HepG2 (cell line): ENCODE results near the gene PRKAR2A. TPM values are rescaled to one million over a fixed set of nuclear protein-coding genes. Genes with fewer than 3 reads are reported as not detected.
"Not testable (repeated sequence)": the region's sequence is repeated elsewhere in the genome, so short reads cannot be mapped to it uniquely, and the experiment has no call there.

Experiments used
- ATAC-seq: fragments of 200-7000 bp; cut with Tn5 transposase; 3 replicates; pipeline ENCODE4 v1.9.1; 2020; ENCODE audit warnings: mild to moderate bottlenecking, moderate library complexity
- BruUV-seq: library from RNA; stranded (reverse); fragments of 400-500 nt; replicated peaks from 2 replicates; lab custom pipeline; 2021; lab: Mats Ljungman, UMichigan
- CTCF ChIA-PET: fragments of 300-600 bp; formaldehyde crosslinking; extraction: SDS; loops from one replicate; lab custom pipeline; 2021; ENCODE audit warnings: low total read pairs, inconsistent platforms, low intra/inter-chr PET ratio; lab: Yijun Ruan, JAX
- POLR2A ChIA-PET: fragments of 350-600 bp; sonication (Branson Sonifier 250); formaldehyde crosslinking; loops from one replicate; lab custom pipeline; 2020; ENCODE audit warnings: antibody characterized with exemption, inconsistent platforms; lab: Yijun Ruan, JAX
- DNase-seq: peaks from one replicate; pipeline ENCODE4 v3.0.0-alpha.2; 2015; ENCODE audit warnings: low spot score
- FAIRE-seq: peaks from 3 replicates; lab custom pipeline; 2011; peaks lifted over from hg19 to GRCh38; lab: Jason Lieb, UNC
- H2AFZ ChIP-seq: one replicate; pipeline ENCODE4 v1.6.1; 2011; ENCODE audit warnings: low read length, inconsistent platforms
- H3K27ac ChIP-seq: fragments of 300-600 bp; 3 replicates; pipeline ENCODE4 v1.8.0; 2011; ENCODE audit warnings: mixed run types, mild to moderate bottlenecking, mixed read lengths, low read length, inconsistent platforms; ENCODE audit not compliant: insufficient read depth; ENCODE audit errors: extremely low read length
- H3K27me3 ChIP-seq, 2 experiments: fragments of 200-600 bp in 1 of 2; 2 replicates in 1 of 2; 3 replicates in 1 of 2; pipeline versions ENCODE4 v1.6.0 to v1.8.0; 2011; ENCODE audit warnings: low read length in 2 of 2, mild to moderate bottlenecking in 2 of 2, moderate library complexity in 2 of 2, inconsistent platforms in 1 of 2; ENCODE audit not compliant: insufficient read depth in 2 of 2, control insufficient read depth in 1 of 2
- H3K36me3 ChIP-seq, 2 experiments: fragments of 200-600 bp in 1 of 2; replicated peaks in 1 of 2; 2 replicates in 1 of 2; 3 replicates in 1 of 2; pipeline versions ENCODE4 v1.5.1 to v1.8.0; 2011; ENCODE audit warnings: low read length in 2 of 2, inconsistent platforms in 1 of 2; ENCODE audit not compliant: insufficient read depth in 2 of 2, control insufficient read depth in 1 of 2
- H3K4me1 ChIP-seq: 2 replicates; pipeline ENCODE4 v1.5.1; 2012; ENCODE audit warnings: low read length, inconsistent platforms; ENCODE audit not compliant: insufficient read depth
- H3K4me2 ChIP-seq: 2 replicates; pipeline ENCODE4 v1.6.0; 2011; ENCODE audit warnings: low read depth, low read length, inconsistent platforms
- H3K4me3 ChIP-seq, 3 experiments: fragments of 200-600 bp in 1 of 3; sonication (generic), shearing (Covaris generic) in 1 of 3; replicated peaks in 1 of 3; 2 replicates each; pipeline ENCODE4 v1.5.1; 2011 to 2016; ENCODE audit warnings: low read length in 3 of 3, inconsistent platforms in 2 of 3, low read depth in 2 of 3, mild to moderate bottlenecking in 2 of 3, control low read depth in 1 of 3, mixed read lengths in 1 of 3; ENCODE audit not compliant: insufficient read depth in 1 of 3
- H3K79me2 ChIP-seq: one replicate; pipeline ENCODE4 v1.6.1; 2011; ENCODE audit warnings: low read length, inconsistent platforms; ENCODE audit not compliant: insufficient read depth
- H3K9ac ChIP-seq: 2 replicates; pipeline ENCODE4 v1.6.0; 2011; ENCODE audit warnings: mild to moderate bottlenecking, low read depth, low read length, inconsistent platforms; ENCODE audit not compliant: insufficient read depth
- H3K9me3 ChIP-seq: 2 replicates; pipeline ENCODE4 v1.5.1; 2012; ENCODE audit warnings: mild to moderate bottlenecking, low read length
- H4K20me1 ChIP-seq: 2 replicates; pipeline ENCODE4 v1.6.0; 2011; ENCODE audit warnings: inconsistent platforms, mild to moderate bottlenecking, low read length, moderate library complexity; ENCODE audit not compliant: insufficient read depth
- FUBP1 ChIP-seq: sonication (generic); formaldehyde crosslinking; IDR thresholded peaks from 2 replicates; pipeline ENCODE4 v1.5.1; 2020; ENCODE audit warnings: missing genetic modification reagents, mild to moderate bottlenecking, borderline replicate concordance
- NFYC ChIP-seq: IDR thresholded peaks from 2 replicates; pipeline ENCODE4 v1.6.1; 2016; ENCODE audit warnings: missing genetic modification reagents, missing compliant biosample characterization
- PITX1 ChIP-seq: sonication (generic); formaldehyde crosslinking; IDR thresholded peaks from 2 replicates; pipeline ENCODE4 v1.5.1; 2020; ENCODE audit warnings: mild to moderate bottlenecking, missing genetic modification reagents
- SNAI1 ChIP-seq: sonication (generic); formaldehyde crosslinking; IDR thresholded peaks from 2 replicates; pipeline ENCODE4 v1.5.0; 2020; ENCODE audit warnings: mild to moderate bottlenecking, missing genetic modification reagents, borderline replicate concordance
- ZKSCAN8 ChIP-seq: IDR thresholded peaks from 2 replicates; pipeline ENCODE4 v1.6.1; 2016; ENCODE audit warnings: borderline replicate concordance, missing genetic modification reagents, missing compliant biosample characterization
- ZNF138 ChIP-seq: sonication (generic); formaldehyde crosslinking; IDR thresholded peaks from 2 replicates; pipeline ENCODE4 v1.5.0; 2020; ENCODE audit warnings: mild to moderate bottlenecking, low read depth, missing genetic modification reagents
- ZNF354B ChIP-seq: sonication (generic); formaldehyde crosslinking; IDR thresholded peaks from 2 replicates; pipeline ENCODE4 v1.8.0; 2022; ENCODE audit warnings: mild to moderate bottlenecking, missing genetic modification reagents
- ZNF552 ChIP-seq: sonication (generic); formaldehyde crosslinking; IDR thresholded peaks from 2 replicates; pipeline ENCODE4 v1.9.0; 2022; ENCODE audit warnings: missing genetic modification reagents, mild to moderate bottlenecking, borderline replicate concordance
- ZNF713 ChIP-seq: sonication (generic); formaldehyde crosslinking; IDR thresholded peaks from 2 replicates; pipeline ENCODE4 v1.4.0; 2020; ENCODE audit warnings: mild to moderate bottlenecking, missing genetic modification reagents
- ZNF775 ChIP-seq: sonication (generic); formaldehyde crosslinking; IDR thresholded peaks from 2 replicates; pipeline ENCODE4 v1.4.0; 2020; ENCODE audit warnings: missing genetic modification reagents, mild to moderate bottlenecking, moderate library complexity, borderline replicate concordance
- WGBS: methylation state at CpG from one replicate; pipeline ENCODE4 v1.1.6; 2017; ENCODE audit warnings: low lambda C conversion rate; 5-methylcytosine and 5-hydroxymethylcytosine counted together
- in situ Hi-C: cut with HindIII; loops from 2 replicates; pipeline ENCODE4 v1.10.0; 2017; ENCODE audit warnings: low pct_unique_long_range_greater_than_20kb; ENCODE audit not compliant: extremely low pct_ligation_motif_present
- intact Hi-C: fragments of 100-400 bp; cut with micrococcal nuclease; formaldehyde crosslinking; loops from one replicate; pipeline ENCODE4 v1.10.0; 2022; ENCODE audit not compliant: unreplicated experiment
- polyA plus RNA-seq, 8 experiments: library from polyadenylated mRNA; depleted of rRNA in 3 of 8; stranded (reverse) in 7 of 8; unstranded in 1 of 8; fragments of >200 nt; fragmentation: Illumina TruSeq in 4 of 8; extraction: Trizol in 4 of 8; gene quantifications; 2 replicates each; pipeline versions ENCODE4 v1.2.1 to v1.2.3, GENCODE V29; 2011 to 2016; ENCODE audit warnings: low read depth in 4 of 8, missing spikeins in 1 of 8, mixed read lengths in 1 of 8; ENCODE audit not compliant: insufficient read depth in 1 of 8
- total RNA-seq, 5 experiments: library from RNA; depleted of rRNA; stranded (reverse); fragments of >200 nt; fragmentation: Illumina TruSeq; extraction: Trizol; gene quantifications; 2 replicates each; pipeline ENCODE4 v1.2.3, GENCODE V29; 2016; ENCODE audit warnings: low read depth in 1 of 5

Gene PRKAR2A
- total and polyA plus RNA-seq, 2 of the 13 experiments (the other 11 are each of a cell fraction or from before 2014, with no cell fraction given) = 11.8 to 29.2 TPM

DNA sequence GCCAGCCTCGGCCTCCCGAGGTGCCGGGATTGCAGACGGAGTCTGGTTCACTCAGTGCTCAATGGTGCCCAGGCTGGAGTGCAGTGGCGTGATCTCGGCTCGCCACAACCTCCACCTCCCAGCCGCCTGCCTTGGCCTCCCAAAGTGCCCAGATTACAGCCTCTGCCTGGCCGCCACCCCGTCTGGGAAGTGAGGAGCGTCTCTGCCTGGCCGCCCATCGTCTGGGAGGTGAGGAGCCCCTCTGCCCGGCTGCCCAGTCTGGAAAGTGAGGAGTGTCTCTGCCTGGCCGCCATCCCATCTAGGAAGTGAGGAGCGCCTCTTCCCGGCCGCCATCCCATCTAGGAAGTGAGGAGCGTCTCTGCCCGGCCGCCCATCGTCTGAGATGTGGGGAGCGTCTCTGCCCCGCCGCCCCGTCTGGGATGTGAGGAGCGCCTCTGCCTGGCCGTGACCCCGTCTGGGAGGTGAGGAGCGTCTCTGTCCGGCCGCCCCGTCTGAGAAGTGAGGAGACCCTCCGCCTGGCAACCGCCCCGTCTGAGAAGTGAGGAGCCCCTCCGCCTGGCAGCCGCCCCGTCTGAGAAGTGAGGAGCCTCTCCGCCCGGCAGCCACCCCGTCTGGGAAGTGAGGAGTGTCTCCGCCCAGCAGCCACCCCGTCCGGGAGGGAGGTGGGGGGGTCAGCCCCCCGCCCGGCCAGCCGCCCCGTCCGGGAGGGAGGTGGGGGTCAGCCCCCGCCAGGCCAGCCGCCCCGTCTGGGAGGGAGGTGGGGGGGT is 113.7 kb downstream of the PRKAR2A start:
- H3K9ac ChIP-seq, CTCF ChIA-PET, H3K4me2 ChIP-seq, H2AFZ ChIP-seq, H3K9me3 ChIP-seq, DNase-seq, BruUV-seq, intact Hi-C loops, H3K27ac ChIP-seq, H3K79me2 ChIP-seq, POLR2A ChIA-PET, H4K20me1 ChIP-seq, in situ Hi-C loops, H3K36me3 ChIP-seq, H3K4me3 ChIP-seq, ATAC-seq, FAIRE-seq, H3K27me3 ChIP-seq: not testable (repeated sequence)
- H3K4me1 ChIP-seq = peaks cover 33% of the 10 kb centered on the region
- 84% methylated on average over 10 of the region's 53 CpGs for WGBS

DNA sequence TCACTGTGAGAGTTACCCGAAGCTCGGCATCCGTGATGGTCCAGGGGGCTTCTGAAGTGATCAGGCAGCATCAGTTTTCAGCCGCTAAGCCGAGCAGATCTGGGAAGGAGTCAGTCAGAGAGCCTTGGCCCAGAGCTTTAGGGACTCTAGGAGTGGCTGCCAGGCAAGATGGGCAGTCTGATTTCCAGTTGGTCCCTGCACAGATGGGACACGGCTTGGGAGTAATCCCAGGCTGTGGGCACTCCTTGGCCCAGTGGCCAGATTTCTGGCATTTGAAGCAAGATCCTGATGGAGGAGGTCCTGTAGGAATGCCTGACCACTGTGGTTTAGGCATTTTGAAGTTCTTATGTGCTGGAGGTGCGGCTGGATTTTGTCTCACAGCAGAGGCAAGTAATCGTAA is 120.2 kb downstream of the PRKAR2A start:
- Histone ChIP-seq H3K27ac (no peak overlapping the region), H3K4me1 (peaks cover 5% of the 10 kb centered on the region; the same call in 1 of the 2 replicates), H3K9ac (no peak overlapping the region), H4K20me1 (no peaks in the 10 kb centered on the region), H3K36me3 (no peaks in the 10 kb centered on the region), H3K79me2 (no peaks in the 10 kb centered on the region), H3K4me2 (no peak overlapping the region), H3K27me3 (peaks cover 0 to 4% of the 10 kb centered on the region in 2 experiments; a peak in 1 of 5 replicates), H3K9me3 (no peaks in the 10 kb centered on the region), H2AFZ (no peak overlapping the region), H3K4me3 (no peak overlapping the region)
- ChIA-PET CTCF (no interaction called here), POLR2A (no interaction called here)
- FAIRE-seq (no peak), ATAC-seq (no peak), DNase-seq (no peak)
- TF ChIP-seq ZNF713 (CRISPR knock-in tag) (no peak), ZNF775 (CRISPR knock-in tag) (no peak), ZNF354B (CRISPR knock-in tag) (no peak), ZNF552 (CRISPR knock-in tag) (no peak), FUBP1 (CRISPR knock-in tag) (no peak), ZKSCAN8 (no peak), NFYC (no peak), SNAI1 (CRISPR knock-in tag) (no peak), PITX1 (no peak), ZNF138 (no peak)
- WGBS = 78% methylated on average over 6 of the region's 8 CpGs
- intact Hi-C loops (no loop called here), in situ Hi-C loops (no loop called here)
- no TSS peak for BruUV-seq
